ENCODE measurements around the gene ATMIN.

ATMIN gene

DNA sequence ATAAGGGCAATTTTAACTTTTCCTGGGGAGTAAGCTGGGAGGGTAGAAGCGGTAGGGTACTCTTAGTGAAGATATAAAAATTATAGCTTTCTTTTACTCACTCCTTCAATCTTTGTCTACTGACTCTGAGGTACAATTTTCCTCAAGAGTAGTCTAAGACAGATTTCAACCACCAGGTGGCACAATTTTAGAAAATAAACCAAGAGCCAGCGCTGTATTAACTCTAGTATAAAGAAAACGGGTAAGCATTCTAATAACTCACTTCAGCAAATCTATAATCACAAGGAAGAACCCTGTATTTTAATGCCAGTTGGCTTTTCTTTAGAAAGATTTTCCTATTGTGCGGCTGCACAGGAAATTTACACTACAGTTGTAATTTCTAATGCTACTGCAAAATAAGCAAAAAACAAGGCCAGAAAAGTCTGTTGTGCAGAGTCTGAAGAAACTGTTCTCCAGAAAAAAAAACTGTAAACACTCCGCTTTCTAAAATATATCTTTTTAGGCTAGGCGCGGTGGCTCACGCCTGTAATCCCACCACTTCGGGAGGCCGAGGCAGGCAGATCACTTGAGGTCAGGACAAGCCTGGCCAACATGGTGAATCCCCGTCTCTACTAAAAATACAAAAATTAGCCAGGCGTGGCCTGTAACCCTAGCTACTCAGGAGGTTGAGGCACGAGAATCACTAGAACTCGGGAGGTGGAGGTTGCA lies 30.8 kb upstream of the ATMIN start:
- TF ChIP-seq CTCF (IDR thresholded peaks at IDR 0.05; ENCODE audit: insufficient read depth, low read depth, low read length, missing control alignments): peak; percentile 46
- peak; percentile 67 for DNase-seq (ENCODE audit: low read depth)
- H3K4me3 ChIP-seq (ENCODE audit: low read length): no peak overlapping the region

- no peak for TF ChIP-seq CTCF (IDR thresholded peaks at IDR 0.05; ENCODE audit: insufficient read depth, low read depth, low read length, missing control alignments)
- H3K4me3 ChIP-seq (ENCODE audit: low read length): peak overlapping the region; percentile 86
- peak; percentile 36 for DNase-seq (ENCODE audit: low read depth)
These were observed 30.0 kb upstream of the ATMIN start for GRCh38 chr16:81005610-81006161.

GRCh38 chr16:81006211-81006812 lies 29.3 kb upstream of the ATMIN start:
- DNase-seq (ENCODE audit: low read depth): peak; percentile 66
- peak overlapping the region; percentile 86 for H3K4me3 ChIP-seq (ENCODE audit: low read length)
- no peak for TF ChIP-seq CTCF (IDR thresholded peaks at IDR 0.05; ENCODE audit: insufficient read depth, low read depth, low read length, missing control alignments)

DNA sequence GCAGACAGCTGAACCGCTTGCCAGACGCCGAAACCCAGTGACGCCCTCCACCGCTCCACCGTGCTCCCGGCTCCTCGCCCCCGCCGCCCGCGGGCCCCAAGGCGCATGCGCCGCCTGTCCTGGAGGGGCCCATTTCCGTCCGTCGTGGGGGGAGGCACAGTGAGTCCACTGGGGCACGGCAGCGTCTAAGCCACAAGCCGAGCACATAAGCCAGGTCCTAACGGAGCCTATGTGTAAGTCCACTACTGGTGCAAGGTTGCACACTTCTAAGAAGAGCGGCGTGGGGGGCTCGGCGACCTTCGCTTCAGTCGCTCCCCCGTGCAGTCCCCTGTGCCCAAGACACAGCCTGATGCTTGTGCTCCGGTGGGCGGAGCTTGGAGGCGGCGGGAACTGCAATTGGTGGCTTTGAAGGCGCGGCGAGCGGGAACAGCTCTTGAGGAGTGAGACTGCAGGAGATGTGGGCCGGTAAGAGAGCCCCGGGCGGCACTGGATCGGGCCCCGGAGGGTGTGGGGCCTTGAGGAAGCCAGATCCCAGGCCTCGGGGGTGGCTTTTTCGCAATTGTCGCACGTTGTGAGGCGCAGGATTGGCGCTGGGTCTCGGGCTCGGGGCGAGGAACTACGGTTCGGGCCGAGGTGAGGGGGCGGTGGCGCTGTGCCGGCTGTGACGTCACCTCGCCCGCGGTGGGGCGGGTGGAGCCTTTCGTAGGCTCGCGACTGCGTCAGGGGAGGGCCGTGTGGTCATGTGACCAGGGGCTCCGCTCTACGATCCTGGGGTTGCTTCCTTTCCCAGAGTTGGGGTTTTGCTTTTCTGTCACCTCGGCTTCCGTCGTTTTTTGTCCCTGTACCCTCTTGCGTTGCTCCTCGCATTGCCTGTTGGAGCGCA lies 28.6 kb upstream of the ATMIN start, which contains the start of the genes CENPN and CMC2:
TSS of gene CENPN (plus strand) at position 402 of the 883 bp plus-strand sequence. CDS start 4,726 bp downstream, outside the sequence.
TSS of gene CMC2 (minus strand) at position 73 of the 883 bp plus-strand sequence. CDS start 9,491 bp downstream, outside the sequence.
- TF ChIP-seq CTCF (IDR thresholded peaks at IDR 0.05; ENCODE audit: insufficient read depth, low read depth, low read length, missing control alignments): peak; percentile 10
- H3K4me3 ChIP-seq (ENCODE audit: low read length): peak within 1 kb of the TSS; percentile 86
- DNase-seq (ENCODE audit: low read depth): peak; percentile 99

GRCh38 chr16:81008505-81008789 lies 27.2 kb upstream of the ATMIN start:
- no peak for TF ChIP-seq CTCF (IDR thresholded peaks at IDR 0.05; ENCODE audit: insufficient read depth, low read depth, low read length, missing control alignments)
- peak overlapping the region; percentile 86 for H3K4me3 ChIP-seq (ENCODE audit: low read length)
- DNase-seq (ENCODE audit: low read depth): no peak

- H3K4me3 ChIP-seq (ENCODE audit: low read length): no peak overlapping the region
- no peak for TF ChIP-seq CTCF (IDR thresholded peaks at IDR 0.05; ENCODE audit: insufficient read depth, low read depth, low read length, missing control alignments)
- no peak for DNase-seq (ENCODE audit: low read depth)
These were observed 22.7 kb upstream of the ATMIN start for GRCh38 chr16:81012974-81013373.

All from epithelial cell of esophagus (primary cell).